MCF 10A (cell line): Measurements from ENCODE around the gene HSP90AB1. TPM values are rescaled to one million over a fixed set of nuclear protein-coding genes. Genes with fewer than 3 reads are reported as not detected.

Experiments
- BruUV-seq: library from RNA; stranded (reverse); fragments of 400-500 nt; replicated peaks from 2 replicates; lab custom pipeline; 2021; lab: Mats Ljungman, UMichigan
- CTCF ChIA-PET: fragments of 300-600 bp; sonication (Branson Sonifier 250); formaldehyde crosslinking; extraction: SDS; loops from one replicate; lab custom pipeline; 2021; ENCODE audit warnings: antibody characterized with exemption, inconsistent platforms; lab: Yijun Ruan, JAX
- POLR2A ChIA-PET: fragments of 300-600, 350-650 bp; sonication (Branson Sonifier 250); formaldehyde crosslinking; extraction: SDS; loops from one replicate; lab custom pipeline; 2020; ENCODE audit warnings: antibody characterized with exemption, inconsistent platforms; lab: Yijun Ruan, JAX
- DNase-seq: peaks from one replicate; pipeline ENCODE4 v3.0.0-alpha.2; 2018; ENCODE audit not compliant: unreplicated experiment
- H3K27ac Mint-ChIP-seq: one replicate; pipeline ENCODE4 v1.8.0; 2022; ENCODE audit warnings: mild to moderate bottlenecking, low read depth, mixed read lengths; ENCODE audit not compliant: unreplicated experiment
- H3K27me3 Mint-ChIP-seq: one replicate; pipeline ENCODE4 v1.8.0; 2022; ENCODE audit warnings: mixed read lengths; ENCODE audit not compliant: insufficient read depth, unreplicated experiment
- H3K36me3 Mint-ChIP-seq: one replicate; pipeline ENCODE4 v1.8.0; 2022; ENCODE audit warnings: mild to moderate bottlenecking, moderate library complexity, mixed read lengths; ENCODE audit not compliant: insufficient read depth, unreplicated experiment
- H3K4me1 Mint-ChIP-seq: one replicate; pipeline ENCODE4 v1.8.0; 2022; ENCODE audit warnings: mixed read lengths; ENCODE audit not compliant: insufficient read depth, unreplicated experiment
- H3K4me3 Mint-ChIP-seq: one replicate; pipeline ENCODE4 v1.8.0; 2022; ENCODE audit warnings: mild to moderate bottlenecking, moderate library complexity, mixed read lengths; ENCODE audit not compliant: unreplicated experiment
- H3K9me3 Mint-ChIP-seq: one replicate; pipeline ENCODE4 v1.8.0; 2022; ENCODE audit warnings: mixed read lengths; ENCODE audit not compliant: unreplicated experiment
- intact Hi-C: fragments of 100-400 bp; cut with micrococcal nuclease; formaldehyde crosslinking; loops from 2 replicates; pipeline ENCODE4 v1.14.1; 2022
- total RNA-seq: library from RNA; stranded (reverse); gene quantifications from 2 replicates; pipeline ENCODE4 v1.2.3, GENCODE V29; 2022
- TF ChIP-seq, protein P1 (sequence below): fragments of 200-600 bp; IDR thresholded peaks from one replicate; pipeline ENCODE4 v1.8.0; 2022; ENCODE audit warnings: antibody characterized with exemption, mild to moderate bottlenecking; ENCODE audit not compliant: unreplicated experiment

Gene HSP90AB1
- total RNA-seq, 1 experiment from 2014 or later: 577 TPM

GRCh38 chr6:44291841-44292240, 44.9 kb downstream of the HSP90AB1 start:
- intact Hi-C loops: no loop called here
- no peak overlapping the region for H3K4me3 Mint-ChIP-seq
- peaks cover 74% of the 10 kb centered on the region for H3K27me3 Mint-ChIP-seq
- DNase-seq: no peak
- no peak overlapping the region for H3K27ac Mint-ChIP-seq
- TF ChIP-seq, protein P1, sequence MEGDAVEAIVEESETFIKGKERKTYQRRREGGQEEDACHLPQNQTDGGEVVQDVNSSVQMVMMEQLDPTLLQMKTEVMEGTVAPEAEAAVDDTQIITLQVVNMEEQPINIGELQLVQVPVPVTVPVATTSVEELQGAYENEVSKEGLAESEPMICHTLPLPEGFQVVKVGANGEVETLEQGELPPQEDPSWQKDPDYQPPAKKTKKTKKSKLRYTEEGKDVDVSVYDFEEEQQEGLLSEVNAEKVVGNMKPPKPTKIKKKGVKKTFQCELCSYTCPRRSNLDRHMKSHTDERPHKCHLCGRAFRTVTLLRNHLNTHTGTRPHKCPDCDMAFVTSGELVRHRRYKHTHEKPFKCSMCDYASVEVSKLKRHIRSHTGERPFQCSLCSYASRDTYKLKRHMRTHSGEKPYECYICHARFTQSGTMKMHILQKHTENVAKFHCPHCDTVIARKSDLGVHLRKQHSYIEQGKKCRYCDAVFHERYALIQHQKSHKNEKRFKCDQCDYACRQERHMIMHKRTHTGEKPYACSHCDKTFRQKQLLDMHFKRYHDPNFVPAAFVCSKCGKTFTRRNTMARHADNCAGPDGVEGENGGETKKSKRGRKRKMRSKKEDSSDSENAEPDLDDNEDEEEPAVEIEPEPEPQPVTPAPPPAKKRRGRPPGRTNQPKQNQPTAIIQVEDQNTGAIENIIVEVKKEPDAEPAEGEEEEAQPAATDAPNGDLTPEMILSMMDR: no peak
- peaks cover 11% of the 10 kb centered on the region for H3K36me3 Mint-ChIP-seq
- ChIA-PET CTCF (interaction anchor here (0.9 to 1.3 kb wide), 4 partner anchors 14 to 46 kb away, joined by 3 to 6 read pairs (median 4); partner anchors contain the start of gene AARS2), POLR2A (interaction anchor here (0.7 kb wide), 1 partner anchor 18 kb away, joined by 3 read pairs; no protein-coding TSS in a partner anchor)
- H3K9me3 Mint-ChIP-seq: no peaks in the 10 kb centered on the region
- no peaks in the 10 kb centered on the region for H3K4me1 Mint-ChIP-seq
- no TSS peak for BruUV-seq

DNA sequence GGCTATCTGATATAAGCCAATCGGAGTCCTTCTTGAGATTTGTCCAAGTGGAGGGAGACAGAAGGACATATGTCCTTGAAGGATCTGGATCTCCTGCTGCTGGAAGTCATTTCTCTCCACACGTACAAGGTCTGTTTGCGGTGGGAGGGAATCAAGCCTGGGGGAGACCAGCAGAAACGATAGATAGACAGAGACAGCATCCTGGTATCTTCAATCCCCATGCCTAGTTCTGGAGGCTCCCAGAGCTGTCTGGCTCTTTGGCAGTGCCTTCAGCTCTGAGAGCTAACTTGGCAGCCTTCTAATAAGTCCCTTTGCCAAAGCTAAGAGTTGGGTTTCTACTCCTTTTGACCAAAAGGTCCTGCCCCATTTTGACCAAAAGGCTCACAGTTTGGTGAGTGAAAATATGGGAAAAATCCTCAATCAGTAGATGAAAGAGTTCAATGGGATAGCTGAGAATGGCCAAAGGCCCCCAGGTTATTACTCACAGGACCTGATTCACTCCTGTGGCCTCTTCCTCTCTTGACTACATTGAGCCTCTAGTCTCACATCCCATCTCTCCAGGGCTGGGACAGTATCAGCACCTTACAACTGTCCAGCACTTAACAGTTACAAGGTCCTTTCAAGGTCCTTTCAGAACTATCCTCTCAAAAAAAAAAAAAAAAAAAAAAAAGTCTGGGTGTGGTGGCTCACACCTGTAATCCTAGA, 45.9 kb downstream of the HSP90AB1 start:
- no peak overlapping the region for H3K27ac Mint-ChIP-seq
- CTCF ChIA-PET: interaction anchor here (0.6 to 1.3 kb wide), 4 partner anchors 18 to 45 kb away, joined by 3 to 5 read pairs (median 3); partner anchors contain the start of gene AARS2
- POLR2A ChIA-PET: interaction anchor here (0.7 kb wide), 1 partner anchor 17 kb away, joined by 3 read pairs; no protein-coding TSS in a partner anchor

DNA sequence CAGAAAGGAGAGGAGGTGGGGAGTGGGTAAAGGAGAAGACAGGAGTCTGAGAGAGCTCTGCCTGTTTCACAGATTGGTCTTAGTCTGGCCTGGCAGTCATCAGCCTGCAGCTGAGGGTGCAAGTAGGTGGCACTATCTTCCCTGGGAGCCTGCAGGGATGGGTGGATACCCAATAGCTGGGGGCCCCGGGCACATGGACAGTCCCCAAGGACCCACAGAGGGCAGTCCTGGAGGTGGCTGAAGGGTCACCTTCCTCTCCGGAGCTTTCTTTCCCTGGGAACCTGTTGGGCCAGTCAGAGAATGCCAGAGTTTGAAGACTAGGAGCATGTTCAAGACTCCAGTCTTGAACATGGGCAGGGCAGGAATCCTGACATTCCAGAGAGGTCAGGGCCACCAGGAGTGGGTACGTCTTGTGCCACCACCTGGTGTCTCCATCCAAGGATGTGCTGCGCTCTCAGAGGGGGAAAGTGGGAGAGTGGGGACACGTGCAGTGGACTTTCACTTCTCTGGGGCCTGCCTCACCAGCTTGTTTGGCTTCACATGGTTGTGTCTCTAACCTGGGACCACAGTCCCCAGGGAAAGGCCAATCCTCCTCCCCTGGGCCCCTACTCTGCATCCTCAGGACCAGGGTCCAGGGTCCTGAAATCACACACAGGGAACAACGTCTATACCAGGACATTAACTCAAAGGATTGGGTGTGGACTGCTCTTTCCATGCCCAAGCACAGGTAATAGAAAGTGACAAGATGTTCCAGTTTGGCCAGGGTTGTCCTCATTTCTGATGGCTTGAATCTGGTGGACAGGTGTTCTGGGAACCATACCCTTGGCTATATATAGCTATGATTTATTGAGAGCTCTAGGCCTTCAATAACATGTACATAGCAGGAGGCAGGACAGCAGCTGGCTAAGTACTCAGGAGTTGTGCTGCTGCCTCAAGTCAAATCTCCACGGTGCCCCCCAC, 48.2 kb downstream of the HSP90AB1 start:
- Mint-ChIP-seq H3K36me3 (peaks cover 23% of the 10 kb centered on the region), H3K4me1 (peaks cover 4% of the 10 kb centered on the region), H3K27ac (no peak overlapping the region), H3K27me3 (peaks cover 50% of the 10 kb centered on the region), H3K9me3 (no peaks in the 10 kb centered on the region), H3K4me3 (no peak overlapping the region)
- intact Hi-C loops: no loop called here
- POLR2A ChIA-PET: interaction anchor here (0.6 to 2.0 kb wide), 6 partner anchors 11 to 509 kb away, joined by 3 to 6 read pairs (median 4); partner anchors contain the start of gene AARS2
- TF ChIP-seq, protein P1: no peak
- CTCF ChIA-PET: interaction anchor here (0.7 to 1.5 kb wide), 5 partner anchors 9 to 41 kb away, joined by 3 to 5 read pairs (median 3); no protein-coding TSS in a partner anchor
- no TSS peak for BruUV-seq
- no peak for DNase-seq

More for the DNA sequence above, 45.9 kb downstream of the HSP90AB1 start:
- BruUV-seq: no TSS peak
- intact Hi-C loops: no loop called here
- Mint-ChIP-seq H3K4me1 (peaks cover 1% of the 10 kb centered on the region), H3K27me3 (peaks cover 67% of the 10 kb centered on the region), H3K4me3 (no peak overlapping the region), H3K9me3 (no peaks in the 10 kb centered on the region), H3K36me3 (peaks cover 15% of the 10 kb centered on the region)
- TF ChIP-seq, protein P1: no peak
- DNase-seq: no peak
